H9 (cell line): Measurements from ENCODE around the gene SREBF2. TPM values are rescaled to one million over a fixed set of nuclear protein-coding genes. Genes with fewer than 3 reads are reported as not detected.

Source experiments
- DNase-seq: peaks from one replicate; pipeline ENCODE4 v3.0.0-alpha.2; 2017
- H2AFZ ChIP-seq: one replicate; pipeline ENCODE4 v1.6.1; 2013; ENCODE audit warnings: mild to moderate bottlenecking, low read length, control low read depth, moderate library complexity
- H2AK5ac ChIP-seq: 2 replicates; pipeline ENCODE4 v1.6.1; 2013; ENCODE audit warnings: low read length, control low read depth, mixed read lengths; ENCODE audit not compliant: insufficient read length
- H2BK120ac ChIP-seq: one replicate; pipeline ENCODE4 v1.6.1; 2013; ENCODE audit warnings: low read depth, mild to moderate bottlenecking, low read length, control low read depth, inconsistent platforms; ENCODE audit not compliant: poor library complexity, severe bottlenecking
- H2BK12ac ChIP-seq: 2 replicates; pipeline ENCODE4 v1.6.1; 2013; ENCODE audit warnings: low read length, control low read depth, mixed read lengths, low read depth; ENCODE audit not compliant: insufficient read length
- H2BK15ac ChIP-seq: 2 replicates; pipeline ENCODE4 v1.6.1; 2013; ENCODE audit warnings: low read depth, low read length, control low read depth
- H2BK20ac ChIP-seq: one replicate; pipeline ENCODE4 v1.6.1; 2013; ENCODE audit warnings: low read depth, mild to moderate bottlenecking, low read length, control low read depth, inconsistent platforms; ENCODE audit not compliant: poor library complexity, severe bottlenecking
- H2BK5ac ChIP-seq: 2 replicates; pipeline ENCODE4 v1.6.1; 2013; ENCODE audit warnings: low read length, control low read depth, mixed read lengths; ENCODE audit not compliant: insufficient read length
- H3K14ac ChIP-seq: 2 replicates; pipeline ENCODE4 v1.6.1; 2013; ENCODE audit warnings: low read length, control low read depth; ENCODE audit not compliant: insufficient read depth
- H3K18ac ChIP-seq: 2 replicates; pipeline ENCODE4 v1.6.1; 2013; ENCODE audit warnings: low read depth, mild to moderate bottlenecking, mixed read lengths, low read length, control low read depth; ENCODE audit not compliant: insufficient read length
- H3K23ac ChIP-seq: 2 replicates; pipeline ENCODE4 v1.6.1; 2013; ENCODE audit warnings: low read length, control low read depth, mixed read lengths, low read depth; ENCODE audit not compliant: insufficient read length
- H3K23me2 ChIP-seq: 2 replicates; pipeline ENCODE4 v1.6.1; 2013; ENCODE audit warnings: low read depth, mild to moderate bottlenecking, mixed read lengths, low read length, control low read depth; ENCODE audit not compliant: insufficient read length, poor library complexity, severe bottlenecking
- H3K27ac ChIP-seq: 2 replicates; pipeline ENCODE4 v1.5.1; 2013; ENCODE audit warnings: low read length, control low read depth, mixed read lengths, low read depth; ENCODE audit not compliant: insufficient read length
- H3K27me3 ChIP-seq: 2 replicates; pipeline ENCODE4 v1.6.1; 2013; ENCODE audit warnings: low read length, control low read depth, inconsistent platforms; ENCODE audit not compliant: insufficient read depth
- H3K4ac ChIP-seq: 2 replicates; pipeline ENCODE4 v1.6.1; 2013; ENCODE audit warnings: low read depth, mild to moderate bottlenecking, control low read depth, inconsistent platforms, low read length, moderate library complexity
- H3K4me1 ChIP-seq: 2 replicates; pipeline ENCODE4 v1.6.1; 2013; ENCODE audit warnings: low read length, control low read depth, inconsistent platforms; ENCODE audit not compliant: insufficient read depth
- H3K4me2 ChIP-seq: 2 replicates; pipeline ENCODE4 v1.6.1; 2013; ENCODE audit warnings: low read length, control low read depth, mixed read lengths; ENCODE audit not compliant: insufficient read length, insufficient read depth
- H3K56ac ChIP-seq: 2 replicates; pipeline ENCODE4 v1.6.1; 2013; ENCODE audit warnings: low read depth, mild to moderate bottlenecking, mixed read lengths, low read length, control low read depth; ENCODE audit not compliant: insufficient read length
- H3K79me1 ChIP-seq: 2 replicates; pipeline ENCODE4 v1.6.1; 2013; ENCODE audit warnings: low read depth, mild to moderate bottlenecking, moderate library complexity, low read length, control low read depth, inconsistent platforms; ENCODE audit not compliant: insufficient read depth, poor library complexity, severe bottlenecking
- H3K79me2 ChIP-seq: 2 replicates; pipeline ENCODE4 v1.6.1; 2013; ENCODE audit warnings: low read length, control low read depth, inconsistent platforms; ENCODE audit not compliant: insufficient read depth
- H3K9ac ChIP-seq: 2 replicates; pipeline ENCODE4 v1.6.1; 2013; ENCODE audit warnings: low read length, control low read depth, mixed read lengths; ENCODE audit not compliant: insufficient read length; ENCODE audit errors: extremely low read depth
- H3K9me3 ChIP-seq: one replicate; pipeline ENCODE4 v1.6.1; 2013; ENCODE audit warnings: low read depth, low read length, inconsistent platforms; ENCODE audit not compliant: control insufficient read depth
- H3T11ph ChIP-seq: one replicate; pipeline ENCODE4 v1.6.1; 2013; ENCODE audit warnings: mild to moderate bottlenecking, low read length, control low read depth, inconsistent platforms
- H4K20me1 ChIP-seq: one replicate; pipeline ENCODE4 v1.6.1; 2013; ENCODE audit not compliant: control insufficient read depth, insufficient read length, insufficient read depth
- H4K5ac ChIP-seq: 2 replicates; pipeline ENCODE4 v1.6.1; 2013; ENCODE audit warnings: low read depth, mild to moderate bottlenecking, mixed read lengths, low read length, control low read depth; ENCODE audit not compliant: insufficient read length
- H4K8ac ChIP-seq: replicated peaks from 2 replicates; pipeline ENCODE4 v1.6.1; 2013; ENCODE audit warnings: low read length, control low read depth, mixed read lengths, low read depth; ENCODE audit not compliant: insufficient read length
- H4K91ac ChIP-seq: 2 replicates; pipeline ENCODE4 v1.6.1; 2013; ENCODE audit warnings: low read depth, mild to moderate bottlenecking, moderate library complexity, mixed read lengths, low read length, control low read depth; ENCODE audit not compliant: insufficient read length
- H3K27ac Mint-ChIP-seq, 3 experiments: 2 replicates in 2 of 3; 3 replicates in 1 of 3; pipeline ENCODE4 v1.8.0; 2020 to 2021; ENCODE audit warnings: mixed read lengths in 3 of 3, mild to moderate bottlenecking in 1 of 3, moderate library complexity in 1 of 3
- H3K27me3 Mint-ChIP-seq: 2 replicates; pipeline ENCODE4 v1.8.0; 2021; ENCODE audit warnings: low read depth, mild to moderate bottlenecking, moderate library complexity, mixed read lengths
- H3K36me3 Mint-ChIP-seq, 3 experiments: 2 replicates in 2 of 3; 3 replicates in 1 of 3; pipeline ENCODE4 v1.8.0; 2020 to 2021; ENCODE audit warnings: low read depth in 3 of 3, mixed read lengths in 3 of 3; ENCODE audit not compliant: insufficient read depth in 1 of 3
- H3K4me1 Mint-ChIP-seq, 2 experiments: 2 replicates each; pipeline ENCODE4 v1.8.0; 2020; ENCODE audit warnings: mixed read lengths in 2 of 2
- H3K4me3 Mint-ChIP-seq, 2 experiments: 2 replicates in 1 of 2; 3 replicates in 1 of 2; pipeline ENCODE4 v1.8.0; 2020 to 2021; ENCODE audit warnings: mild to moderate bottlenecking in 2 of 2, mixed read lengths in 2 of 2, moderate library complexity in 1 of 2
- H3K9me3 Mint-ChIP-seq, 2 experiments: 2 replicates in 1 of 2; 3 replicates in 1 of 2; pipeline ENCODE4 v1.8.0; 2020; ENCODE audit warnings: mild to moderate bottlenecking in 2 of 2, mixed read lengths in 2 of 2, moderate library complexity in 1 of 2
- WGBS: extraction: QIAGEN DNeasy Blood & Tissue Kit; methylation state at CpG from one replicate; pipeline ENCODE4 v1.1.7; 2013; ENCODE audit warnings: missing lambda C conversion rate, low lambda C conversion rate, mixed read lengths; ENCODE audit not compliant: insufficient read length; ENCODE audit errors: extremely low coverage; 5-methylcytosine and 5-hydroxymethylcytosine counted together
- total RNA-seq: library from RNA; stranded (reverse); gene quantifications from 2 replicates; pipeline ENCODE4 v1.2.1, GENCODE V29; 2021
- TF ChIP-seq, protein P1 (sequence below): fragments of 200-600 bp; sonication (generic); conservative IDR thresholded peaks from 3 replicates; pipeline ENCODE4 v1.8.0; 2021; ENCODE audit warnings: antibody characterized with exemption, mild to moderate bottlenecking

Gene SREBF2
- total RNA-seq, 1 experiment from 2014 or later, result 146 TPM

DNA sequence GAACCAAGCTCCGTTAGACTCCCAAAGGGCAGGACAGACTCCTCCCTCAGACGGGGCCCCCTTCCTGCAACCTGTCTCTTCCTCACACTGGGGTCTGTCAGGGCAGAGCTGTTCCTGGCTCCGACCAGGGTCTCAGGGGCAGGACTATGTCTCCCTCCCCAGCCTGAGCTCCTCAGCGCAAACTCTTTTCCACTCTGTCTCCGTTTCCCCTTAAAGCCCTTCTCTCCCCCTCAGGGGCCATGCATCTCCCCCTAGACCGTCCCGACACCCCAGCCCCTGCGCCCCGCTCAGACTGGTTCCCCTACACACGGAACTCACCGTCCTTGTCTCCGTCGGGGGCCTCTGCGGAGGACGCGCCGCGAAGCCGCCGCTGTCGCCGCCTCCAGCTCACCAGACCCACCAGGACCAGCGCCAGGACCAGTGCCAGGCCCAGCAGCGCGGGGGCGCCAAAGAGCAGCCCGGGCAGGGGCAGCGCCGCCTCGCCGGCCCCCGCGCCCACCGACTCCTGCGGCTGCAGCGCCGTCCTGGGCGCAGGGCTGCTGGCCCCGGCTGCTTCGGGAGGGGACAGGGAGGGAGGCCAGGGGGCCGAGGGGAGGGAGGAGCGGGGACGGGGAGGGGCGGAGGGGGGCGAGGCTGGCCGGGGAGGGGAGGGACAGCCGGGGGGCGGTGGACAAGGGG is 93.0 kb downstream of the SREBF2 start:
- Histone ChIP-seq H4K20me1 (no peaks in the 10 kb centered on the region), H3K56ac (no peak overlapping the region), H3K79me2 (no peaks in the 10 kb centered on the region), H3K9ac (no peak overlapping the region), H3K18ac (no peak overlapping the region), H3K27ac (no peak overlapping the region), H3K23ac (no peak overlapping the region), H3T11ph (no peak overlapping the region), H3K4ac (no peak overlapping the region), H2BK120ac (no peak overlapping the region), H4K8ac (no peak overlapping the region), H2BK5ac (no peak overlapping the region), H4K91ac (no peak overlapping the region), H3K27me3 (peaks cover 11% of the 10 kb centered on the region), H3K79me1 (no peaks in the 10 kb centered on the region), H2AK5ac (no peak overlapping the region), H3K4me1 (peaks cover 3% of the 10 kb centered on the region; the same call in 1 of the 2 replicates), H2AFZ (no peak overlapping the region), H2BK15ac (no peak overlapping the region), H3K14ac (no peak overlapping the region), H2BK12ac (no peak overlapping the region), H3K23me2 (peaks cover 4% of the 10 kb centered on the region), H3K4me2 (peak overlapping the region; percentile 42), H2BK20ac (no peak overlapping the region), H3K9me3 (no peaks in the 10 kb centered on the region), H4K5ac (no peak overlapping the region)
- DNase-seq, result peak; percentile 83
- H3K27ac Mint-ChIP-seq, result 0 out of 7 replicates have a peak overlapping the region, but pooled peaks of 1 of the 3 experiments have one; percentile 44
- H3K27me3 Mint-ChIP-seq, result peaks cover 79% of the 10 kb centered on the region
- TF ChIP-seq, protein P1, sequence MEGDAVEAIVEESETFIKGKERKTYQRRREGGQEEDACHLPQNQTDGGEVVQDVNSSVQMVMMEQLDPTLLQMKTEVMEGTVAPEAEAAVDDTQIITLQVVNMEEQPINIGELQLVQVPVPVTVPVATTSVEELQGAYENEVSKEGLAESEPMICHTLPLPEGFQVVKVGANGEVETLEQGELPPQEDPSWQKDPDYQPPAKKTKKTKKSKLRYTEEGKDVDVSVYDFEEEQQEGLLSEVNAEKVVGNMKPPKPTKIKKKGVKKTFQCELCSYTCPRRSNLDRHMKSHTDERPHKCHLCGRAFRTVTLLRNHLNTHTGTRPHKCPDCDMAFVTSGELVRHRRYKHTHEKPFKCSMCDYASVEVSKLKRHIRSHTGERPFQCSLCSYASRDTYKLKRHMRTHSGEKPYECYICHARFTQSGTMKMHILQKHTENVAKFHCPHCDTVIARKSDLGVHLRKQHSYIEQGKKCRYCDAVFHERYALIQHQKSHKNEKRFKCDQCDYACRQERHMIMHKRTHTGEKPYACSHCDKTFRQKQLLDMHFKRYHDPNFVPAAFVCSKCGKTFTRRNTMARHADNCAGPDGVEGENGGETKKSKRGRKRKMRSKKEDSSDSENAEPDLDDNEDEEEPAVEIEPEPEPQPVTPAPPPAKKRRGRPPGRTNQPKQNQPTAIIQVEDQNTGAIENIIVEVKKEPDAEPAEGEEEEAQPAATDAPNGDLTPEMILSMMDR, result peak; percentile 87
- peak overlapping the region; percentile 56 to 83 for H3K4me3 Mint-ChIP-seq
- H3K36me3 Mint-ChIP-seq, result peaks cover 0 to 4% (median 3%) of the 10 kb centered on the region in 3 experiments; a peak in 4 of 7 replicates
- peaks cover 20 to 24% of the 10 kb centered on the region in 2 experiments for H3K4me1 Mint-ChIP-seq
- WGBS, result no CpG with 5 or more reads among the region's 48 CpGs
- no peaks in the 10 kb centered on the region for H3K9me3 Mint-ChIP-seq
